CD4-positive, alpha-beta T cell treated with Interleukin-6 at 100 ng/mL for 8 hours (primary cell): Measurements from ENCODE around the gene STYXL1.
"Not testable (repeated sequence)": the region's sequence is repeated elsewhere in the genome, so short reads cannot be mapped to it uniquely, and the experiment has no call there.

Experiments
- DNase-seq: peaks from one replicate; pipeline ENCODE4 v3.0.0-alpha.2; 2020; ENCODE audit warnings: mixed read lengths, low spot score

STYXL1 gene, protein sequence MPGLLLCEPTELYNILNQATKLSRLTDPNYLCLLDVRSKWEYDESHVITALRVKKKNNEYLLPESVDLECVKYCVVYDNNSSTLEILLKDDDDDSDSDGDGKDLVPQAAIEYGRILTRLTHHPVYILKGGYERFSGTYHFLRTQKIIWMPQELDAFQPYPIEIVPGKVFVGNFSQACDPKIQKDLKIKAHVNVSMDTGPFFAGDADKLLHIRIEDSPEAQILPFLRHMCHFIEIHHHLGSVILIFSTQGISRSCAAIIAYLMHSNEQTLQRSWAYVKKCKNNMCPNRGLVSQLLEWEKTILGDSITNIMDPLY

GRCh38 chr7:76047811-76048667 is at the start of gene STYXL1, which contains the start of gene MDH2:
TSS of gene STYXL1 (minus strand) at chr7:76048000. CDS start at chr7:76030523, 17,477 bp downstream.
TSS of gene MDH2 (plus strand) at chr7:76048106. CDS start at chr7:76048161, 55 bp downstream.
- peak; percentile 83 for DNase-seq

GRCh38 chr7:76095908-76096307 is 48.1 kb upstream of the STYXL1 start:
- no peak for DNase-seq

GRCh38 chr7:76094326-76094725 is 46.5 kb upstream of the STYXL1 start:
- DNase-seq: not testable (repeated sequence)

- DNase-seq: not testable (repeated sequence)
Measured at GRCh38 chr7:76093531-76093930, 45.7 kb upstream of the STYXL1 start.

- DNase-seq: no peak
Measured at GRCh38 chr7:76091506-76091905, 43.7 kb upstream of the STYXL1 start.

GRCh38 chr7:76089865-76090475 is 42.2 kb upstream of the STYXL1 start:
- DNase-seq: no peak

- not testable (repeated sequence) for DNase-seq
Measured at GRCh38 chr7:76087362-76087791, 39.6 kb upstream of the STYXL1 start.

GRCh38 chr7:76086070-76086469 is 38.3 kb upstream of the STYXL1 start:
- DNase-seq: no peak

GRCh38 chr7:76084115-76084514 is 36.3 kb upstream of the STYXL1 start:
- DNase-seq: not testable (repeated sequence)

DNA sequence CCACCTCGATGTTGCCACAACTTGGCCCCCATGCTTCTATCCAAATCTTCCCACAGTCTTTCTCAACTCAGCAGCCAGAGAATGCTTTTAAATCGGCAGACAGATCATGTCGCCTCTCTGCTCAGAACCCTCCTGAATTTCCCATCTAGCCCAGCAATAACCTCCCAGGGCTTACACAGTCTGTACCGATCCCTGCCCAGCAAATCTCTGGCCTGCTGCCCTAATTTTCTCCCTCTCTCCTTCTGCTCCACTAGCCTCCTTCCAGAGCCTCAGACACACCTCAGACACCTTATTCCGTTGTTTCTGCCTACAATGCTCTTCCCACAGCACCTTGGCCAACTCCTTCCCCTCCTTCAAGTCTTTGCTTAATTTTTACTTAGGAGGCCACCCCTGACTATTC is 32.4 kb upstream of the STYXL1 start:
- DNase-seq: no peak

- DNase-seq: no peak
Measured at GRCh38 chr7:76077435-76077834, 29.6 kb upstream of the STYXL1 start.

DNA sequence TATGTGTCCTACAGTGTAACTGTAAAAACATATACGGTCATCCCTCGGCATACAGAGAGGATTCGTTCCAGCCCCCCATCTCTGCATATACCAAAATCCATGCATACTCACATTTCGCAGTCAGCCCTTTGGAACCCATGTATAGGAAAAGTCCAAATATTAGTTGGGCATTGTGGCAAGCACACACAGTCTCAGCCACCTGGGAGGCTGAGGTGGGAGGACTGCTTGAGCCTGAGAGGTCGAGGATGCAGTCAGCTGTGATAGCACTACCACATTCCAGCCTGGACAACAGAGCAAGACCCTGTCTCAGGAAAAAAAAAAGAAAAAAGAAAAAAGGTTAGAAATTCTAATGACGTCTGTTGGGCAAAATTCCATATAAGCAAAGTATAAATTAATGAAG is 29.2 kb upstream of the STYXL1 start:
- DNase-seq: no peak

DNA sequence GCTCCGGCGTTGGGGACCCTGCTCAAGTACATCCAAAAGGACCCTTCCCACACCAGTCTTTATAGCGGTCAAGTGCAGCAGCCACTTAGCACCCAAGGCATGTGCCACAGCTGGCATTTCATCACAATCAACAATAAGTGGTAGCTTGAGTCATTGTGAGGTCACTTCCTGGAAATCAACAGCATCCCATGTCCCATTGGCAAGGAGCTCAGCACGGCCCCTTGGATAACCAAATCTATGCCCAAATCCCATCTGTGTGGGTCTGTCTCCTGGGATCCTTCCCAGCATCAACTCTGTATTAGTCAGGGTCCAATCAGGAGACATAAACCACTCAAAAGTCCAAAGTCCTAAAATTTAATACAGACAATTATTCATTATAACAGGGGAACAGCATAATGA is 27.2 kb upstream of the STYXL1 start:
- DNase-seq: no peak

DNA sequence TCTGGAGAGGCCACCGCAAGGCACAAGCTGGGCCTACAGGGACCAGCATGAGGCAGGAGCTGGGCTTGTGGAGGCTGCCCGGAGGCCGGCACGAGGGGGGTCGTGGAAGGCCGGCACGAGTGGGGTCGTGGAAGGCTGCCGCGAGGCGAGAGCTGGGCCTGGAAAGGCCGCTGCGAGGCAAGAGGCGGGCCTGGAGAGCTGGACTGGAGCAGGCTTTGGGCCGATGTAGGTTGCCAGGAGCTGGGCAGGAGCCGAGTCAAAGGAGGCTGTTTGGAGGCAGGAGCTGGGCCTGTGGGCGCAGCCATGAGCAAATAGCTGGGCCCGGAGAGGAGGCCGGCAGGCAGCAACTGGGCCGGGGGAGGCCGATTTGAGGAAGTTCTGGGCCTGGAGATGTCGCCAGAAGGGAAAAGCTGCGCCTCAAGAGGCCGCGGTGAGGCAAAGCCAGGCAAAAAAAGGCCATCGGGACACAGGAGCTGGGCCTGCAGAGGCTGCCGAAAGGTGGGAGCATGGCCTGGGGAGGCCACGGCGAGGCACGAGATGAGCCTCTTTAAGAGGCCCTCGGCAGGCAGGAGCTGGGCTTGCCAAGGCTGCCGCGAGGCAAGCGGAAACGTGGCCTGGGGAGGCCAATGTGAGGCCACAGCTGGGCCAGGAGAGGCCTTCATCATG is 26.6 kb upstream of the STYXL1 start:
- DNase-seq: no peak

GRCh38 chr7:76073335-76073990 is 25.7 kb upstream of the STYXL1 start:
- DNase-seq: no peak

DNA sequence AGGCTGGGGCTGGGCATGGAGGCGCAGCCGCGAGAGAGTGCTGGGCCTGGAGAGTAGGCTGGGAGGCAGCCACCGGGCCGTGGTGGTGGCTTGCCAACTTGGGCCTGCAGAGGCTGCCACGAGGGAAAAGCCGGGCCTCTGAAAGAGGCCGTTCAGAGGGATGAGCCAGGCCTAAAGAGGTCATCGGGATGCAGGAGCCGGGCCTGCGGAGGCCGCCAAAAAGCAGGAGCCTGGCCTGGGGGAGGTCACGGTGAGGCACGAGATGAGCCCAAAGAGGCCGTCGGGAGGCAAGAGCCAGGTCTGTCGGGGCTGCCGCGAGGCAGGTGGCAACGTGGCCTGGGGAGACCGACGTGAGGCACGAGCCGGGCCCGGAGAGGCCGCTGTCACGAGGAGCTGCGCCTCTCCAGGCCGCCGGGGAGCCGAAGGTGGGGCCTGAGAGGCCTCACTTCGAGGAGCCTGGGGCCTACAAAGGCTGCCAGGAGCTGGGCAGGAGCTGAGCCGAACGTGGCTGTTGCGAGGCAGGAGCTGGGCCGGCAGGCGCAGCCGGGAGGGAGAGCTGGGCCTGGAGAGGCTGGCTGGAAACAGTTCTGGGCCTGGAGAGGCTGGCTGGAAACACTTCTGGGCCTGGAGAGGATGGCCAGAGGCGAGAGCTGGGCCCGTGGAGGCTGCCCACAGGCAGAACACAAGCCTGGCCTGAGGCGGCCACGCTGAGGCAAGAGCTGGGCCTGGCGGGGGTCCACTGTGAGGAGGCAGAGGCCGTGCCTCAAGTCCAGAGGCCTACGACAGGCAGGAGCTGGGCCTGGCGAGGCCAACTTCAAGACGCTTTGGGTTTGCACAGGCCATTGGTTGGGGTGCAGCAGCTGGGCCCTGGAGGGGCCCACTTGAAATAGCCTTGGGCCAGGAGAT is 24.7 kb upstream of the STYXL1 start:
- DNase-seq: no peak

GRCh38 chr7:76071316-76072242 is 23.8 kb upstream of the STYXL1 start:
- no peak for DNase-seq

- no peak for DNase-seq
Measured at GRCh38 chr7:76069238-76069638, 21.4 kb upstream of the STYXL1 start.
